ENCODE measurements around the gene PSMB11.

Gene PSMB11

GRCh38 chr14:23045419-23046357 lies 3.7 kb downstream of the PSMB11 start:
- H3K27me3 ChIP-seq (ENCODE audit: control insufficient read depth in 1 of 2, insufficient read depth in 2 of 2, low read length in 2 of 2): no peaks in the 10 kb centered on the region
- H3K4me1 ChIP-seq (ENCODE audit: control insufficient read depth, insufficient read depth, low read length): no peaks in the 10 kb centered on the region
- no peaks in the 10 kb centered on the region for H3K36me3 ChIP-seq (ENCODE audit: control insufficient read depth in 2 of 2, insufficient read depth in 2 of 2, low read length in 2 of 2)
- H3K9me3 ChIP-seq (ENCODE audit: control insufficient read depth in 2 of 2, low read length in 2 of 2): no peaks in the 10 kb centered on the region
- H3K4me3 ChIP-seq (ENCODE audit: low read length in 2 of 2): no peak overlapping the region
- no peak overlapping the region for H3K9ac ChIP-seq (ENCODE audit: low read length in 2 of 2)
- H3K27ac ChIP-seq (ENCODE audit: low read length): no peak overlapping the region

DNA sequence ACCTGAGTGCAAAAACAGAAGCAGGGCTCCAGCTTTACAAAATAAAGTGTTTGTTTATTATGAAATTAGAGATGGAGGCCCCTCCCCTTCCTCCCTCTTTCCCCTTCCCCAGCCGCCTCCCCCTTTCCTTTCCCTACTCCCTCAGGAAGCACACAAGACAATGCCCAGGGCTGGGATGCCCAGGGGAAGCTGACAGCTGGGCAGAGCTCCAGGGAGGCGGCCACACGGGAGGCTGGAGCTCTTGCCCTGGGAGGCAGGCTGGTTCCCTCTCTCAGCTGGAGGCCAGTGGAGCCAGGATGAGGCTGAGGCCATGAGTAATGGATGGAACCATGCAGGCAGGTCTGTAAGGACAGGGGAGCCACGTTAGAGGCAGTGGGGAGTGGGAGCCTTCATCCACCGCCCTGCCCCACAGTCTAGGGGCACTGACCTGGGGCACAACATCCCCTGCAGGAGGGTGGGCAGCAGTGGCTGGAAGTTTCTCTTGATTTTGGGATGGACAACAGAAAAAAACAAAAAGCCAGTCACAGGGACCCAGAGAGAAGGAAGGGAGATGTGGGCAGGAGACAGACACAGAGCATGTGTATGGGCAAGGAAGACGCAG lies 5.1 kb downstream of the PSMB11 start:
- no peak overlapping the region for H3K9ac ChIP-seq (ENCODE audit: low read length in 2 of 2)
- H3K36me3 ChIP-seq (ENCODE audit: control insufficient read depth in 2 of 2, insufficient read depth in 2 of 2, low read length in 2 of 2): no peaks in the 10 kb centered on the region
- no peak overlapping the region for H3K4me3 ChIP-seq (ENCODE audit: low read length in 2 of 2)
- H3K4me1 ChIP-seq (ENCODE audit: control insufficient read depth, insufficient read depth, low read length): no peaks in the 10 kb centered on the region
- H3K27ac ChIP-seq (ENCODE audit: low read length): no peak overlapping the region
- H3K27me3 ChIP-seq (ENCODE audit: control insufficient read depth in 1 of 2, insufficient read depth in 2 of 2, low read length in 2 of 2): no peaks in the 10 kb centered on the region
- no peaks in the 10 kb centered on the region for H3K9me3 ChIP-seq (ENCODE audit: control insufficient read depth in 2 of 2, low read length in 2 of 2)

DNA sequence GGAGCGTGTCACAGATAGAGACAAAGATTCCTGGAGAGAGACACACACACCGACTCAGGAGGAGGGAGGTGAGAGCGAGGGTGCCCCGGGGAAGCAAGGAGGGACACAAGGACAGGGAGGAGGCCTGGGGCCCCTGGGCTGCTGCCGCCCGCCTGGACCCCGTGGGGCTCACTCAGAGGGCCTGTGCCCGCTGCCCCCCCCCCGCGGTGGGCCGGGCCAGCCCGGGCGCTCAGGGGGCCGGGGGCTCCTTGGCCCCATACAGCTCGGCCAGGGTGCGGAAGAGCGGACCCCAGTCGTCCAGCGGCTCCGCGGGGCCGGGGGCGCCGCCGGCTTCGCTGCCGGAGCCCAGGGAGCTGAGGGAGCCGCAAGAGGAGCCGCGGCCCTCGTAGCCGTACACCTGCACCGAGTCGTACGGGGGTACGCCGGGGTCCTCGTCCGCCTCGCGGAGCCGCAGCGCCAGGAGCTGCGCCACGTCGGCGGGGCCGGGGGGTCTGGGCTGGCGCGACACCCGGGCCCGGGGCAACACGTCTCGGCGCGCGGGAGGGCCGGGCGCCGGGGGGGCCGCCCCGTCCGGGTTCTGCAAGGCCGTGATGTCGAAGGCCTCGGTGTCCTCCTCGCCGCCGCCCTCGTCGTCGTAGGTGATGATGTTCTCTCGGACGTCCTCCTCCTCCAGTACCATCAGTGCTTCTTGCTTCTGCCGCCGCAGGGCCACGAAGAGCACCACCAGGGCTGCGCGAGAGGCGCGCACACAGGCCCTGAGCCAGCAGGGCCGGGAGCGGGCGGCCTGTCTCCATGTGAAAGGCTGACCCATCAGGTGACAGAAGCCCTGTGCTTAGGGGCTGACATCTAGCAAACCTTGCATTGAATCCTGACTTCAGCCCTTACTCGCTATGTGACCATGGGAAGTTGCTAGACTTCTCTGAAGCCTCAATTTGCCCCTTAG lies 6.0 kb downstream of the PSMB11 start:
- Histone ChIP-seq H3K9ac (ENCODE audit: low read length in 2 of 2) (no peak overlapping the region), H3K27me3 (ENCODE audit: control insufficient read depth in 1 of 2, insufficient read depth in 2 of 2, low read length in 2 of 2) (no peaks in the 10 kb centered on the region), H3K4me3 (ENCODE audit: low read length in 2 of 2) (no peak overlapping the region), H3K9me3 (ENCODE audit: control insufficient read depth in 2 of 2, low read length in 2 of 2) (no peaks in the 10 kb centered on the region), H3K36me3 (ENCODE audit: control insufficient read depth in 2 of 2, insufficient read depth in 2 of 2, low read length in 2 of 2) (no peaks in the 10 kb centered on the region), H3K27ac (ENCODE audit: low read length) (no peak overlapping the region), H3K4me1 (ENCODE audit: control insufficient read depth, insufficient read depth, low read length) (no peaks in the 10 kb centered on the region)

GRCh38 chr14:23049011-23049410 lies 7.0 kb downstream of the PSMB11 start:
- H3K4me3 ChIP-seq (ENCODE audit: low read length in 2 of 2): no peak overlapping the region
- no peaks in the 10 kb centered on the region for H3K4me1 ChIP-seq (ENCODE audit: control insufficient read depth, insufficient read depth, low read length)
- no peaks in the 10 kb centered on the region for H3K27me3 ChIP-seq (ENCODE audit: control insufficient read depth in 1 of 2, insufficient read depth in 2 of 2, low read length in 2 of 2)
- no peaks in the 10 kb centered on the region for H3K36me3 ChIP-seq (ENCODE audit: control insufficient read depth in 2 of 2, insufficient read depth in 2 of 2, low read length in 2 of 2)
- H3K27ac ChIP-seq (ENCODE audit: low read length): no peak overlapping the region
- no peak overlapping the region for H3K9ac ChIP-seq (ENCODE audit: low read length in 2 of 2)
- H3K9me3 ChIP-seq (ENCODE audit: control insufficient read depth in 2 of 2, low read length in 2 of 2): no peaks in the 10 kb centered on the region

GRCh38 chr14:23051141-23052057 lies 9.4 kb downstream of the PSMB11 start:
- H3K36me3 ChIP-seq (ENCODE audit: control insufficient read depth in 2 of 2, insufficient read depth in 2 of 2, low read length in 2 of 2): no peaks in the 10 kb centered on the region
- H3K9me3 ChIP-seq (ENCODE audit: control insufficient read depth in 2 of 2, low read length in 2 of 2): no peaks in the 10 kb centered on the region
- H3K27me3 ChIP-seq (ENCODE audit: control insufficient read depth in 1 of 2, insufficient read depth in 2 of 2, low read length in 2 of 2): no peaks in the 10 kb centered on the region
- no peak overlapping the region for H3K4me3 ChIP-seq (ENCODE audit: low read length in 2 of 2)
- H3K4me1 ChIP-seq (ENCODE audit: control insufficient read depth, insufficient read depth, low read length): peaks cover 10% of the 10 kb centered on the region
- H3K9ac ChIP-seq (ENCODE audit: low read length in 2 of 2): no peak overlapping the region
- no peak overlapping the region for H3K27ac ChIP-seq (ENCODE audit: low read length)

GRCh38 chr14:23052182-23052623 lies 10.2 kb downstream of the PSMB11 start:
- Histone ChIP-seq H3K27me3 (ENCODE audit: control insufficient read depth in 1 of 2, insufficient read depth in 2 of 2, low read length in 2 of 2) (no peaks in the 10 kb centered on the region), H3K36me3 (ENCODE audit: control insufficient read depth in 2 of 2, insufficient read depth in 2 of 2, low read length in 2 of 2) (no peaks in the 10 kb centered on the region), H3K9me3 (ENCODE audit: control insufficient read depth in 2 of 2, low read length in 2 of 2) (no peaks in the 10 kb centered on the region), H3K27ac (ENCODE audit: low read length) (no peak overlapping the region), H3K4me3 (ENCODE audit: low read length in 2 of 2) (no peak overlapping the region), H3K4me1 (ENCODE audit: control insufficient read depth, insufficient read depth, low read length) (peaks cover 18% of the 10 kb centered on the region), H3K9ac (ENCODE audit: low read length in 2 of 2) (no peak overlapping the region)

GRCh38 chr14:23052671-23053070 lies 10.7 kb downstream of the PSMB11 start:
- Histone ChIP-seq H3K36me3 (ENCODE audit: control insufficient read depth in 2 of 2, insufficient read depth in 2 of 2, low read length in 2 of 2) (no peaks in the 10 kb centered on the region), H3K27me3 (ENCODE audit: control insufficient read depth in 1 of 2, insufficient read depth in 2 of 2, low read length in 2 of 2) (no peaks in the 10 kb centered on the region), H3K27ac (ENCODE audit: low read length) (no peak overlapping the region), H3K9ac (ENCODE audit: low read length in 2 of 2) (no peak overlapping the region), H3K9me3 (ENCODE audit: control insufficient read depth in 2 of 2, low read length in 2 of 2) (no peaks in the 10 kb centered on the region), H3K4me3 (ENCODE audit: low read length in 2 of 2) (no peak overlapping the region), H3K4me1 (ENCODE audit: control insufficient read depth, insufficient read depth, low read length) (peaks cover 19% of the 10 kb centered on the region)

DNA sequence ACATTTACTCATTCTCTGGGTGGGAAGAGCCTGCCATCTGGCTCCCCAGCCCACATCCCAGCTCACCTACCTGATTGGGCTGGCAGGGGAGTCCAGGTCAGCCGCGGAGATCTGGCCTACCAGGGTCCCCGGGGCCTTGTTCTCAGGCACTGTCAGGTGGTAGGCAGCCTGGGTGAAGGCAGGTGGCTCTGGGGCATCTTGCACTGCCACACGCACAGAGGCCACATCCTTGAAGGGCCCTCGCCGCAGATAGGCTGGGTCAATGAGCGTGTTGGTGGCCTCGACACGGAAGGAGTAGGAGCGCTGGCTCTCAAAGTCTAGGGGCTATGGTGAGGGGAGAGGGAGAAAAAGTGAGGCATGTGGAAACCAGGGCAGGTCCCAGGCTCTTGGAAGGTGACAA lies 11.4 kb downstream of the PSMB11 start:
- Histone ChIP-seq H3K9me3 (ENCODE audit: control insufficient read depth in 2 of 2, low read length in 2 of 2) (no peaks in the 10 kb centered on the region), H3K4me3 (ENCODE audit: low read length in 2 of 2) (no peak overlapping the region), H3K36me3 (ENCODE audit: control insufficient read depth in 2 of 2, insufficient read depth in 2 of 2, low read length in 2 of 2) (no peaks in the 10 kb centered on the region), H3K4me1 (ENCODE audit: control insufficient read depth, insufficient read depth, low read length) (peaks cover 24% of the 10 kb centered on the region), H3K27me3 (ENCODE audit: control insufficient read depth in 1 of 2, insufficient read depth in 2 of 2, low read length in 2 of 2) (no peaks in the 10 kb centered on the region), H3K9ac (ENCODE audit: low read length in 2 of 2) (no peak overlapping the region), H3K27ac (ENCODE audit: low read length) (no peak overlapping the region)

DNA sequence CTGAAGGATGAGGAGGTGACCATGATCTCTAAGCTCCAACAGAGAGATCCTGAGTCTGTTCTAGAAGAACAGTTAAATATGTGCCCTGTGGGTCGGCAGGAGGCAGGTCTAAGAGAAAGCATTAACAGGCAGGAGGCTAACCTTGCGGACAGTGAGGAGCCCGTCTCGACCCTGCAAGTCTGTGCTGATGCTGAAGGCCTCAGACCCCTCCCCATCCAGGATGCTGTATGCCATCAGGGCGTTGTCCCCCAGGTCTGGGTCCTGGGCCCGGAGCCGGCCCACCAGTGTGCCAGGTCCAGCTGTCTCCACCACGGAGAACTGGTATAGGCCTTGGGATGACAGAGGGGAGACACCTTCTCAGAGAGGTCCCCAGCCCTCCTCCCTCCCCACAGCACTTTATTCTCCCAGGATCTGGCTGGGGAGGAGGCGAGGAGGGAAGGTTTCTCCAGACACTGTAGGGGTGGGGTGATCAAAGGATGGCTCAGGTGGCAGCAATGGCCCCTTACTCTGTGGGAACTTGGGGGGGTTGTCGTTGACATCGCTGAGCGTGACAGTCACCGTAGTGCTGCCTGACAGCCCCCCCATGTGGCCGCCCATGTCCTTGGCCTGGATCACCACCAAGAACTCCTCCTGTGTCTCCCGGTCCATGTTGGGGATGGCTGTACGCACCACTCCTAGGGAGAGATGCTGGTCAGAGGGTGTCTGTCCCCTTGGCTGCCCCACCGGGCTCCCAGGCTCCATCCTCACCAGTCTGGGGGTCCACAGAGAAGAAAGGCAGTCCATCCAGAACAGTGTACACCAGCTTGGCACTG lies 12.2 kb downstream of the PSMB11 start:
- Histone ChIP-seq H3K4me1 (ENCODE audit: control insufficient read depth, insufficient read depth, low read length) (peaks cover 24% of the 10 kb centered on the region), H3K9ac (ENCODE audit: low read length in 2 of 2) (no peak overlapping the region), H3K27ac (ENCODE audit: low read length) (no peak overlapping the region), H3K4me3 (ENCODE audit: low read length in 2 of 2) (no peak overlapping the region), H3K36me3 (ENCODE audit: control insufficient read depth in 2 of 2, insufficient read depth in 2 of 2, low read length in 2 of 2) (peaks cover 0 to 6% of the 10 kb centered on the region in 2 donors), H3K27me3 (ENCODE audit: control insufficient read depth in 1 of 2, insufficient read depth in 2 of 2, low read length in 2 of 2) (no peaks in the 10 kb centered on the region), H3K9me3 (ENCODE audit: control insufficient read depth in 2 of 2, low read length in 2 of 2) (no peaks in the 10 kb centered on the region)
